NT2/D1 (cell line): ENCODE measurements around the gene HUS1B.

Experiments
- DNase-seq: peaks from one replicate; pipeline ENCODE4 v3.0.0-alpha.2; 2011; ENCODE audit warnings: low read depth, low spot score
- H3K27me3 ChIP-seq: 2 replicates; pipeline ENCODE4 v1.6.0; 2011; ENCODE audit warnings: mild to moderate bottlenecking; ENCODE audit not compliant: insufficient read length, insufficient read depth
- H3K36me3 ChIP-seq: 2 replicates; pipeline ENCODE4 v1.6.1; 2011; ENCODE audit warnings: mild to moderate bottlenecking, low read length, mixed read lengths; ENCODE audit not compliant: insufficient read depth, insufficient read length
- H3K4me1 ChIP-seq: 2 replicates; pipeline ENCODE4 v1.5.1; 2011; ENCODE audit not compliant: insufficient read depth, insufficient read length
- H3K4me3 ChIP-seq: 2 replicates; pipeline ENCODE4 v1.5.1; 2011; ENCODE audit warnings: low read depth; ENCODE audit not compliant: insufficient read length
- H3K9ac ChIP-seq: 2 replicates; pipeline ENCODE4 v1.6.0; 2011; ENCODE audit warnings: low read depth; ENCODE audit not compliant: insufficient read length
- H3K9me3 ChIP-seq: 2 replicates; pipeline ENCODE4 v1.5.1; 2011; ENCODE audit warnings: mild to moderate bottlenecking, low read length; ENCODE audit not compliant: insufficient read depth
- SUZ12 ChIP-seq: IDR thresholded peaks from 2 replicates; pipeline ENCODE4 v1.6.1; 2011; ENCODE audit not compliant: insufficient read length, insufficient read depth; ENCODE audit errors: extremely low read depth
- YY1 ChIP-seq: IDR thresholded peaks from 2 replicates; pipeline ENCODE4 v1.6.1; 2011; ENCODE audit not compliant: insufficient read length, insufficient read depth
- ZNF274 ChIP-seq: IDR thresholded peaks from 2 replicates; pipeline ENCODE4 v1.6.1; 2011; ENCODE audit warnings: mild to moderate bottlenecking, low read depth, low read length

The HUS1B gene

DNA sequence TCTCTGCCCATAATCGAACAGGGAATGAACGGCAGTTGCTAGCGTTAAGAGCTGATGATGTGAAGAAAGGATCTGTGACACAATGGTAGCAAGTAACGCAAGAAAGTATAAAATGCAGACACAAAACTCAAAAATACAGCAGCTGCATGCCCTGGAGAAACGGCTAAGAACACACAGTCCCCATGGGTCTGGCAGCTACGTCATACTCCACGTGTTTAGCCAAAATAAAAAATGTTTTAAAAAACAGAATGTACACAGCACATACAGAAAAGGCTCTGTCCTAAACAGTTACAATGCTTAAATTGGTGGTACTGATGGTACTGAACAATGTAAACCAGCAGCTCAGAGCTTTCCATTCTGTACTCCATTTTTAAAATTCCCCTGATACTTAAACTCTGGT, 34.4 kb downstream of the HUS1B start:
- TF ChIP-seq SUZ12 (no peak), YY1 (no peak), ZNF274 (no peak)
- Histone ChIP-seq H3K36me3 (peaks cover 23% of the 10 kb centered on the region), H3K9ac (no peak overlapping the region), H3K4me3 (no peak overlapping the region), H3K4me1 (no peaks in the 10 kb centered on the region), H3K27me3 (no peaks in the 10 kb centered on the region), H3K9me3 (peaks cover 15% of the 10 kb centered on the region; the same call in 1 of the 2 replicates)
- no peak for DNase-seq

DNA sequence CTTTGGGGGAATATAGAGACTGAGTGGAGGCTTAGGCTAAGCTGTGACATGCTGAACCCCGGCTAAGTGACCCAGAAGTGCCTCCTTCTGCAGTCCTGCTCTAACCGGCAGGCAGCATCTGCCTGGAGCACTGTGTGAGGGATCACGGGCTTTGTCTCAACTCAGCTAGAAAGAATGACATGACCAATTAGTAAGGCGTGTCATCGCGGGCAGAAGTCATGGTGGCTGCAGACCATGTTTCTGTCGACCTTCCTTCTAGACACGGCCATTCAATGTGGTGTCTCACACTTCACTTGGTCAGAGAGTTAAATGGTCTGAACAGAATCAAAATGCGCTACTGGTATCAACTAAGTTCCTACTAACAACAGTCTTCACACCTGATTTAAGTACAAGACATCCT, 35.0 kb downstream of the HUS1B start:
- H3K27me3 ChIP-seq, result no peaks in the 10 kb centered on the region
- H3K4me3 ChIP-seq, result no peak overlapping the region
- H3K4me1 ChIP-seq, result no peaks in the 10 kb centered on the region
- H3K36me3 ChIP-seq, result peaks cover 27% of the 10 kb centered on the region
- H3K9ac ChIP-seq, result no peak overlapping the region
- H3K9me3 ChIP-seq, result peaks cover 19% of the 10 kb centered on the region; the same call in 1 of the 2 replicates
- DNase-seq, result no peak
- TF ChIP-seq YY1 (no peak), SUZ12 (no peak), ZNF274 (no peak)

DNA sequence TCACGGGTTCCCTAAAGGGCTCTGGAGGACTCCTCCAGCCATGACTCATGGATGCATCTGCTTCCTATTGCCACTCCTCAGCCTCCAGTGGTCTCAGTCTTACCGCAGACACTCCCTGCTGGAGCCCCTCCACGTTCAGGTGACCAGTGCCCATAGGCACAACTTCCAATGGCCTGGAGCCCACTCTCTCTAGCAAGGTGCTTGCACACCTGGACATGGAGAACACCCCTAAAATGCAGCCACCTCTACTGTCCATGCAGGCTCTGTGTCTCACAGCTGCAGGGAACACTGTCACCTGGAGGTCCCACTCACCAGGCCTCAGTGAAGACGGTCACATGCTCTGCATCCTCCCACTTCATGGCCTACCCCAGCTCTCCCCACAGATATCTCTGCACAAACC, 36.0 kb downstream of the HUS1B start:
- H3K4me3 ChIP-seq, result no peak overlapping the region
- no peak for DNase-seq
- no peak for TF ChIP-seq SUZ12
- TF ChIP-seq YY1, result no peak
- no peak overlapping the region for H3K9ac ChIP-seq
- peaks cover 27% of the 10 kb centered on the region for H3K36me3 ChIP-seq
- no peaks in the 10 kb centered on the region for H3K4me1 ChIP-seq
- H3K9me3 ChIP-seq, result peaks cover 19% of the 10 kb centered on the region; the same call in 1 of the 2 replicates
- no peaks in the 10 kb centered on the region for H3K27me3 ChIP-seq

DNA sequence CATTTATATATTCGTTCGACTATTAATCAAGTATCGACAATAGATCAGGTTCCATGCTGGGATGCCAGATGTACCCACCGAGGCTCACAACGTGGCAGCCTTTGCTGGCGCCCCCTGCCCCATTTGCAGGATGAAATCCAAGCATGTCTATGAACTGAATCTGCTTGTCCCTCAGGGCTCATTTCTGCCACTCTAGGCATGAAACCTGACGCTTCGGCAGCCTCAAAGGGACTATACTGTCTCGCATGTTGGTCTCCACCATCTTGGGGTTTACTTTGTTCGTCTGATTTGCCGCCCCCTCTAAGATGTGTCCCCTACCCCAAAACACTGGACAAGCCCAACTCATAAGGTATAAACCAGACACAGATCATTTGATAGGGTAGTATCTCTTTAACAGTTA, 36.7 kb downstream of the HUS1B start:
- H3K9ac ChIP-seq, result no peak overlapping the region
- peaks cover 28% of the 10 kb centered on the region for H3K36me3 ChIP-seq
- H3K9me3 ChIP-seq, result peaks cover 19% of the 10 kb centered on the region; the same call in 1 of the 2 replicates
- DNase-seq, result no peak
- H3K4me1 ChIP-seq, result no peaks in the 10 kb centered on the region
- H3K4me3 ChIP-seq, result no peak overlapping the region
- TF ChIP-seq SUZ12 (no peak), ZNF274 (no peak), YY1 (no peak)
- no peaks in the 10 kb centered on the region for H3K27me3 ChIP-seq

DNA sequence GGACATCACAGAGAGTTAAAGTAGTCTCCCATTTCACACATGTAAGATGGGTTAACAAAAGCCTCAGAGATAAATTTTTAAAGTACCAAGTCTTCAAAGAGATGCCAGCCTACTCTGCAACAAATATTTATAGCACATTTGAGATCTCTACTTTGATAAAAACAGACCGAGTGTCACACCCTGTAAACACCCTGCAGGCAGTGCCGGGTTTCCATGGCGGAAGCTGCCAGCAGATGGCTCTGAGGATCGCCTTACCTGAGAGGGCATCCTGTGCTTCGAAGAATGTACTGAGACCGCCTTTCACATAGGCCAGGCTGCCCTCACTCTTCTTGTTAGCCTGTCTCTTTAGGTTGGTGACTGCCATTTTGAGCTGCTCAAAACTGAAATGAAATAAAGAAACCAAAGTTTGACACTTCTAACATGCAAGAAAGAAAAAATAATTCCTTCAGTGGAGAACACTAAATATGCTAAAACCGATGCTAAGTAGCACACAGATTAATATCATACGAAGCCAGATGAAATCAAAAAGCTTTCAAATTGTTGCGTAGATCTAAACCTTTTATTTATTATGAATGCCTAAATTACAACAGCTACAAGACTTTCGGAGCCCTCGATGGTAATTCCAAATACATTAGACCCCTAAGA, 39.3 kb downstream of the HUS1B start:
- Histone ChIP-seq H3K9ac (no peak overlapping the region), H3K4me1 (no peaks in the 10 kb centered on the region), H3K4me3 (no peak overlapping the region), H3K9me3 (peaks cover 19% of the 10 kb centered on the region; the same call in 1 of the 2 replicates), H3K36me3 (peaks cover 32% of the 10 kb centered on the region), H3K27me3 (no peaks in the 10 kb centered on the region)
- no peak for TF ChIP-seq ZNF274
- no peak for TF ChIP-seq YY1
- TF ChIP-seq SUZ12, result no peak
- no peak for DNase-seq

DNA sequence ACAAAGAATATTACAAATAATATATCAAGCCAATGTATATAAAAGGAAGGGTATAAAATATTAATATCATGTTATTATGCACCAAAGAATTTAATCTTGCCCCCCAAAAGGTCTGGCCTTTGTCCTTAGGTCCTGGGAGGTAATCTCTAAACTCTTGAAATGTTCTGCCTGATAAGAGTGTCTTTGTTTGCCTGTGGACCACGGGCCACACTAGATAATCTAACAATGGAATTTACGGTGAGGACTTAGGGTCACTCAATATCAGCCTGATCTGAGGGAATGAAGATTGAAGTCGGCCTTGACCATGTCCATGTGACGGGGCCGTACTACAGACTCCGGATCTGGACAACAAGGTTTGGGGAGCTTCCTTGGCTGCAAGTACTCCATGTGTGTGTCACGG, 42.9 kb downstream of the HUS1B start:
- H3K4me3 ChIP-seq, result no peak overlapping the region
- no peaks in the 10 kb centered on the region for H3K4me1 ChIP-seq
- H3K9me3 ChIP-seq, result peaks cover 15% of the 10 kb centered on the region; the same call in 1 of the 2 replicates
- TF ChIP-seq YY1 (no peak), ZNF274 (no peak), SUZ12 (no peak)
- no peak overlapping the region for H3K9ac ChIP-seq
- no peak for DNase-seq
- H3K36me3 ChIP-seq, result peaks cover 19% of the 10 kb centered on the region
- no peaks in the 10 kb centered on the region for H3K27me3 ChIP-seq

DNA sequence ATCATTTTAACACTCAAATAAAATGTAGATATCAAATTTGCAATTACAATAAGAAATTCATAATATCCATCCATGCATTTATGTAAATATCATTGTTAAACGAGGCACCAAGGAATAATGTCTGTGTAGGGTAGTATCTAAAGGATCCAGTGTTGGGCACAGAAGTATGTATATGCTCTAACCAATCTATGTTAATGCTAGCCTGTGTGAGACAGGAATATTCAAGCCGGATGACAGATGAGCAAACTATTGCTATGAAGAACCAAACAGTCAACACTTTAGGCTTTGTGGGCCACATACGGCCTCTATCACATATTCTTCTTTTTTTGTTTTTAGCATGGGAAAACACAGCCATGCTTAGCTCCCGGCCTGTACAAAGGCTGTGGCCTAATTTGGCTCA, 45.0 kb downstream of the HUS1B start:
- H3K36me3 ChIP-seq, result peaks cover 10% of the 10 kb centered on the region

More for the DNA sequence above, 45.0 kb downstream of the HUS1B start:
- Histone ChIP-seq H3K4me1 (no peaks in the 10 kb centered on the region), H3K4me3 (no peak overlapping the region), H3K9ac (no peak overlapping the region), H3K9me3 (no peaks in the 10 kb centered on the region), H3K27me3 (no peaks in the 10 kb centered on the region)
- TF ChIP-seq ZNF274 (no peak), YY1 (no peak), SUZ12 (no peak)
- no peak for DNase-seq
